ENCODE data around the gene CHCT1. TPM values are rescaled to one million over a fixed set of nuclear protein-coding genes. Genes with fewer than 3 reads are reported as not detected.
"Not testable (repeated sequence)": the region's sequence is repeated elsewhere in the genome, so short reads cannot be mapped to it uniquely, and the experiment has no call there.

Gene CHCT1
- not detected in 3 replicates for total RNA-seq
- long read RNA-seq = 0 reads

DNA sequence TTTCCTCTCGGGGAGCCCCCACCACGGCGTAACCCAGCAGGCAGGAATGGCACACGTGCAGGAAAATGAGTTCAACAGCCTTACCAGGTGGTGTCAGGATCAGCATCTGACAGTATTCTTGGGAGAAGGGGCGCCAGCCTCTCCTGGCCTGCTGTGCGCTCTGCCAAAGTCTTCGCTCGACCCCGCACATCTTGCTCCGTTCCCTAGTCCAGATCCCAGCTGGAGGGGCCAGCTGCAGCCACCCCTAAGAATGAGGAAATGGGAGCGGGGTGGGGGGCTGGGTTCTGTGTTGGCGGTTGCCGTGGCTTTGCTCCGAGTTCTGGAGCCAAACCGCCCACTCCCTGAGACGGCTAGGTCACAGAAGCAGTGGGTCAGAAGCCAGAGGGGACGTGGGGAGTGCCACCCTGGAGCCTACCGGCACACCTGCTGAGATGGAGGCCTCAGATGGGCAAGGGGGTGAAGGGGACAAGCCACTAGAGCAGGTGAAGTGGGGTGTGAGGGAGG is at the start of gene CHCT1:
CHCT1 (plus strand) TSS at position 328 of the 504 bp plus-strand sequence; CDS start at position 432, 104 bp downstream.
- no peaks in the 10 kb centered on the region for H3K36me3 Mint-ChIP-seq (ENCODE audit: low read depth)
- TF ChIP-seq, protein P1, sequence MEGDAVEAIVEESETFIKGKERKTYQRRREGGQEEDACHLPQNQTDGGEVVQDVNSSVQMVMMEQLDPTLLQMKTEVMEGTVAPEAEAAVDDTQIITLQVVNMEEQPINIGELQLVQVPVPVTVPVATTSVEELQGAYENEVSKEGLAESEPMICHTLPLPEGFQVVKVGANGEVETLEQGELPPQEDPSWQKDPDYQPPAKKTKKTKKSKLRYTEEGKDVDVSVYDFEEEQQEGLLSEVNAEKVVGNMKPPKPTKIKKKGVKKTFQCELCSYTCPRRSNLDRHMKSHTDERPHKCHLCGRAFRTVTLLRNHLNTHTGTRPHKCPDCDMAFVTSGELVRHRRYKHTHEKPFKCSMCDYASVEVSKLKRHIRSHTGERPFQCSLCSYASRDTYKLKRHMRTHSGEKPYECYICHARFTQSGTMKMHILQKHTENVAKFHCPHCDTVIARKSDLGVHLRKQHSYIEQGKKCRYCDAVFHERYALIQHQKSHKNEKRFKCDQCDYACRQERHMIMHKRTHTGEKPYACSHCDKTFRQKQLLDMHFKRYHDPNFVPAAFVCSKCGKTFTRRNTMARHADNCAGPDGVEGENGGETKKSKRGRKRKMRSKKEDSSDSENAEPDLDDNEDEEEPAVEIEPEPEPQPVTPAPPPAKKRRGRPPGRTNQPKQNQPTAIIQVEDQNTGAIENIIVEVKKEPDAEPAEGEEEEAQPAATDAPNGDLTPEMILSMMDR (IDR thresholded peaks at IDR 0.05) = no peak
- DNase-seq (ENCODE audit: low spot score) = no peak
- no peaks in the 10 kb centered on the region for H3K9me3 Mint-ChIP-seq (ENCODE audit: low read depth)
- H3K4me3 Mint-ChIP-seq (ENCODE audit: unreplicated experiment) = peak within 1 kb of the TSS; percentile 74
- no peak within 1 kb of the TSS for H3K27ac Mint-ChIP-seq (ENCODE audit: unreplicated experiment)
- H3K4me1 Mint-ChIP-seq (ENCODE audit: low read depth) = peaks cover 7% of the 10 kb centered on the region
- peaks cover 3% of the 10 kb centered on the region for H3K27me3 Mint-ChIP-seq (ENCODE audit: low read depth)

DNA sequence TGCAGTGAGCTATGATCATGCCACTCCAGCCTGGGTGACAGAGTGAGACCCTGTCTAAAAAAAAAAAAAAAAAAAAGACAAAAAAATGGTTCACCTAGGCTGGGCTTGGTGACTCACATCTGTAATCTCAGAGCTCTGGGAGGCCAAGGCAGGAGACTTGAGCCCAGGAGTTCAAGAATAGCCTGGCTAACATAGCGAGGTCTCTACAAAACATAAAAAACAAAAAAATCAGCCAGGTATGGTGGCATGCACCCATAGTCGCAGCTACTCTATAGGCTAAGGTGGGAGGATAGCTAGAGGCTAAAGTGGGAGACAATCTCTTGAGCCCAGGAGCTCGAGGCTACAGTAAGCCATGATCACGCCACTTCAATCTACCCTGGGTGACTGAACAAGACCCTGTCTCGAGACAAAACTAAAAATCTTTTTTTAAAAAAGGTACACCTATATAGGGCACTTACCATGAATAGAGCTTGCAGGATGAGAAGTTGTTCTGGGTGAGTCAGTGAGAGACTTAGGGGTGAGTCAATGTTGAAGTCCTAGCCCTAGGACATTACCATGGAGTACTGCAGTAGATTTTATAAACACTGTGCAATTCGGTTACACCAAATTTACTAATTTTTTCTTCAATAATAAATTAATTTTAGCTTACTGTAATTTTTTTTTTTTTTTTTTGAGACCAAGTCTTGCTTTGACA is 49.4 kb upstream of the CHCT1 start:
- TF ChIP-seq, protein P1 (IDR thresholded peaks at IDR 0.05) = no peak
- Mint-ChIP-seq H3K27ac (ENCODE audit: unreplicated experiment) (peak overlapping the region; percentile 27), H3K27me3 (ENCODE audit: low read depth) (no peaks in the 10 kb centered on the region), H3K36me3 (ENCODE audit: low read depth) (peaks cover 2% of the 10 kb centered on the region), H3K9me3 (ENCODE audit: low read depth) (no peaks in the 10 kb centered on the region), H3K4me3 (ENCODE audit: unreplicated experiment) (no peak overlapping the region), H3K4me1 (ENCODE audit: low read depth) (peaks cover 8% of the 10 kb centered on the region)
- DNase-seq (ENCODE audit: low spot score) = no peak

DNA sequence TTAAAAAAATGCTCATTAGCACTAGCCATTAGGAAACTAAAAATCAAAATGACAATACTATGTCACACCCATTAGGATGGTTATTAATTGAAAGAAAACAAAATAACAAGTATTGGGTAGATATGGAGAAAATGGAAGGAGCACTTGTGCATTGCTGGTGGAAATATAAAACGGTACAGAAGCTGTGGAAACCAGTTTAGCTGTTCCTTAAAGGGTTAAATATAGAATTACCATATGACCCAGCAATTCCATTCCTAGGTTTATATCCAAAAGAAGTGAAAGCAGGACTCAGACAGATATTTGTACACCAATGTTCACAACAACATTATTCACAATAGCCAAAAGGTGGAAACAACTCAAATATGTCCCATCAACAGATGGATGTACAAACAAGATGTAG is 44.1 kb upstream of the CHCT1 start:
- H3K9me3 Mint-ChIP-seq (ENCODE audit: low read depth); H3K36me3 Mint-ChIP-seq (ENCODE audit: low read depth); H3K27ac Mint-ChIP-seq (ENCODE audit: unreplicated experiment); H3K4me1 Mint-ChIP-seq (ENCODE audit: low read depth); H3K4me3 Mint-ChIP-seq (ENCODE audit: unreplicated experiment); DNase-seq (ENCODE audit: low spot score); H3K27me3 Mint-ChIP-seq (ENCODE audit: low read depth): not testable (repeated sequence)

DNA sequence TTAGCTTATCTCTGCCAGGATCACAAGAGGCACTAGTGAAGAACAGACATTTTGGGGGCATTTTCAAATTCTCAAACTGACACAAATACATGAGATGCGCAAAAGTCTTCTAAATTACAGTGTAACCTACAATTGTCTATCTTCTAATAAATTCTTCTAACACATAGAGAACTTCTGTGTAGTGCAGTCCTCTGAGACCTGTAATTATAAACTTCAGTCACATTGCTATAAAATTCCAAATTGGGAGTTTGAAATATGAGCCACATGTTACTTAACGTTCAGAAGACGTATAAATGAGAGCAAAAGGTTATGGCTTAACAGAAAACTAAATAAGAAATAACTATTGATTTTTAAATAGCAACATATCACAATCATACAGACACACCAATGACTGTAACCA is 42.8 kb upstream of the CHCT1 start:
- H3K9me3 Mint-ChIP-seq (ENCODE audit: low read depth); H3K4me3 Mint-ChIP-seq (ENCODE audit: unreplicated experiment); H3K27me3 Mint-ChIP-seq (ENCODE audit: low read depth); H3K36me3 Mint-ChIP-seq (ENCODE audit: low read depth); H3K27ac Mint-ChIP-seq (ENCODE audit: unreplicated experiment); DNase-seq (ENCODE audit: low spot score): not testable (repeated sequence)
- H3K4me1 Mint-ChIP-seq (ENCODE audit: low read depth) = peaks cover 12% of the 10 kb centered on the region

DNA sequence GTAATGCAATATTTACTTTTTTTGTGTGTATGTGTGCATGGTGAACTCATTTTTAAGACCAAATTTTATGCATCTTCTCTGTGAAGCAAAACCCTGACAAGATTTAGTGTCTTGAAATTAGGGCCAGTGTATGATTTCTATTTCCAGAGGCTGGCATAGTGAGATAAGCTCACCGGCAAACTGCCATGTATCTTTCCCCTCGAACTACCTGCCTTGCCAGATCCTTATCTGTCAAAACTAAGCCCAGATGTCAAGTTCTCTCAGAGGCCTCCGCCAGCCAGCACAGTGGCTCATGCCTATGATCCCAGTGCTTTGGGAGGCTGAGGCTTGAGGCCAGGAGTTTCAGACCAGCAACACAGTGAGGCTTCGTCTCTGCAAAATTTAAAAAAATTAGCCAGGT is 40.3 kb upstream of the CHCT1 start:
- DNase-seq (ENCODE audit: low spot score) = no peak
- H3K9me3 Mint-ChIP-seq (ENCODE audit: low read depth) = no peaks in the 10 kb centered on the region
- peaks cover 2% of the 10 kb centered on the region for H3K36me3 Mint-ChIP-seq (ENCODE audit: low read depth)
- peaks cover 32% of the 10 kb centered on the region for H3K4me1 Mint-ChIP-seq (ENCODE audit: low read depth)
- H3K4me3 Mint-ChIP-seq (ENCODE audit: unreplicated experiment) = no peak overlapping the region
- no peak overlapping the region for H3K27ac Mint-ChIP-seq (ENCODE audit: unreplicated experiment)
- TF ChIP-seq, protein P1 (IDR thresholded peaks at IDR 0.05) = no peak
- H3K27me3 Mint-ChIP-seq (ENCODE audit: low read depth) = no peaks in the 10 kb centered on the region

DNA sequence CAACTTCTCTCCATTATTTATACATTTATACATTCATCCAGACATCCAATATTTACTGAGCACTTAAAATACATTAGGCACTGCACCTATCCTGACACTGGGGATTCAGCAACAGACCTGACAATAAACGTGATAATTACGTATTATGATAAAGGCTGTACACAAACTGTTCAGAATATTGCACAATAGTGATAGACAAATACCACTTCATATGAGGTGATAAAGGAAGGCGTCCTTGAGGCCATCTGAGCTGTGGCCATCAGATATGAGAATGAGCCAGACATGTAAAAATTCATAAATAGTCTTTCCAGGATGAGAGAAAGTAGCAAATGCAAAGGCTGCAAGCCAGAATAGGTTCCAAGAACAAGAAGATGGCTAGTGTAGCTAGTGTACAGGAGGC is 38.9 kb upstream of the CHCT1 start:
- Mint-ChIP-seq H3K27ac (ENCODE audit: unreplicated experiment) (no peak overlapping the region), H3K4me3 (ENCODE audit: unreplicated experiment) (no peak overlapping the region), H3K27me3 (ENCODE audit: low read depth) (no peaks in the 10 kb centered on the region), H3K4me1 (ENCODE audit: low read depth) (peaks cover 38% of the 10 kb centered on the region), H3K36me3 (ENCODE audit: low read depth) (peaks cover 2% of the 10 kb centered on the region), H3K9me3 (ENCODE audit: low read depth) (no peaks in the 10 kb centered on the region)
- DNase-seq (ENCODE audit: low spot score) = no peak
- TF ChIP-seq, protein P1 (IDR thresholded peaks at IDR 0.05) = no peak

DNA sequence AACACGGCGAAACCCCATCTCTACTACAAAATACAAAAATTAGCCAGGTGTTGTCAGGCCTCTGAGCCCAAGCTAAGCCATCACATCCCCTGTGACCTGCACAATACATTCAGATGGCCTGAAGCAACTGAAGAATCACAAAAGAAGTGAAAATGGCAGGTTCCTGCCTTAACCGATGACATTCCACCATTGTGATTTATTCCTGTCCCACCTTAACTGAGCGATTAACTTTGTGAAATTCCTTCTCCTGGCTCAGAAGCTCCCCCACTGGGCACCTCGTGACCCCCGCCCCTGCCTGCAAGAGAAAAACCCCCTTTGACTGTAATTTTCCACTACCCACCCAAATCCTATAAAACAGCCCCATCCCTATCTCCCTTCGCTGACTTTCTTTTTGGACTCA is 37.4 kb upstream of the CHCT1 start:
- not testable (repeated sequence) for H3K36me3 Mint-ChIP-seq (ENCODE audit: low read depth); H3K27me3 Mint-ChIP-seq (ENCODE audit: low read depth); H3K4me3 Mint-ChIP-seq (ENCODE audit: unreplicated experiment); DNase-seq (ENCODE audit: low spot score); H3K27ac Mint-ChIP-seq (ENCODE audit: unreplicated experiment); H3K9me3 Mint-ChIP-seq (ENCODE audit: low read depth)
- peaks cover 49% of the 10 kb centered on the region for H3K4me1 Mint-ChIP-seq (ENCODE audit: low read depth)
